ENCODE data around the gene FAM118B. TPM values are rescaled to one million over a fixed set of nuclear protein-coding genes. Genes with fewer than 3 reads are reported as not detected.
A peak's percentile ranks its signal among the peaks of the same experiment; 100 is the strongest.

The FAM118B gene
- polyA plus RNA-seq, 1 of the 3 experiments (the other 2 are of a cell fraction), result 19.5 TPM

DNA sequence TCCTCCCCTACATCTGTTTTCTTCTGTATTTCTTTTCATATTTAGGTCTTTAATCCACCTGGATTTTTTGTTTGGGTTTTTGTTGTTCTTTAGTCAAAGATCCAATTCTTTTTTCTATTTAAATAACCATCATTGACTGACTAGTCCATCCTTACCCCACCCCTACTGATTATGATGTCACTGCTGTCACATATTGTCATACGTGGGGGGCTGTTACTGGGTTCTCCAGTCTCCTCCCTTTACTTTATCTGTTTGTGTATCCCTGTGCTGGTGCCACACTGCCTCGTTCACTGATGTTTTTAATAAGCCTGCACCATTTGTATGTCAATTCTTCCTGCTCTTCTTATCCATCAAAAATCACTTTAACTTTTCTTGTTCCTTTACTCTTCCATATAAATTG is 85.4 kb downstream of the FAM118B start:
- TF ChIP-seq TAF1 (IDR thresholded peaks at IDR 0.05; ENCODE audit: borderline replicate concordance, low read depth, low read length), result no peak
- no peak for TF ChIP-seq SMC3 (IDR thresholded peaks at IDR 0.05; ENCODE audit: low read depth, low read length)
- TF ChIP-seq ELF1 (IDR thresholded peaks at IDR 0.05), result no peak
- no peak for TF ChIP-seq RFX5 (IDR thresholded peaks at IDR 0.05; ENCODE audit: low read length)
- TF ChIP-seq, protein P1, sequence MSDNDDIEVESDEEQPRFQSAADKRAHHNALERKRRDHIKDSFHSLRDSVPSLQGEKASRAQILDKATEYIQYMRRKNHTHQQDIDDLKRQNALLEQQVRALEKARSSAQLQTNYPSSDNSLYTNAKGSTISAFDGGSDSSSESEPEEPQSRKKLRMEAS (IDR thresholded peaks at IDR 0.05; ENCODE audit: low read depth), result no peak
- Histone ChIP-seq H3K36me3 (replicated peaks in 1 of 2; ENCODE audit: control insufficient read depth in 1 of 2, insufficient read depth in 2 of 2, low read length in 1 of 2) (peaks cover 21 to 24% of the 10 kb centered on the region in 2 experiments), H4K20me1 (ENCODE audit: insufficient read depth) (no peaks in the 10 kb centered on the region), H3K4me2 (no peak overlapping the region), H3F3A (replicated peaks; ENCODE audit: insufficient read depth) (peaks cover 7% of the 10 kb centered on the region), H3K79me2 (ENCODE audit: insufficient read depth) (peaks cover 12% of the 10 kb centered on the region; the same call in 1 of the 2 replicates), H3K9me2 (no peaks in the 10 kb centered on the region), H3K9me3 (no peaks in the 10 kb centered on the region), H3K4me3 (ENCODE audit: low read depth in 2 of 2, low read length in 1 of 2) (no peak overlapping the region), H3K4me1 (ENCODE audit: control insufficient read depth in 1 of 2, insufficient read depth in 2 of 2, low read depth in 1 of 2, low read length in 1 of 2) (peaks cover 0 to 8% of the 10 kb centered on the region in 2 experiments; a peak in 1 of 4 replicates), H2AFZ (ENCODE audit: low read depth) (no peak overlapping the region), H3K27ac (ENCODE audit: low read depth in 2 of 2, low read length in 1 of 2) (no peak overlapping the region), H3K27me3 (ENCODE audit: insufficient read depth) (no peaks in the 10 kb centered on the region), H3K9ac (no peak overlapping the region)
- no peak for DNase-seq
- ChIA-PET CTCF (no interaction called here), POLR2A (no interaction called here)
- 76% methylated on average over 2 of the region's 2 CpGs for WGBS (ENCODE audit: low lambda C conversion rate)

DNA sequence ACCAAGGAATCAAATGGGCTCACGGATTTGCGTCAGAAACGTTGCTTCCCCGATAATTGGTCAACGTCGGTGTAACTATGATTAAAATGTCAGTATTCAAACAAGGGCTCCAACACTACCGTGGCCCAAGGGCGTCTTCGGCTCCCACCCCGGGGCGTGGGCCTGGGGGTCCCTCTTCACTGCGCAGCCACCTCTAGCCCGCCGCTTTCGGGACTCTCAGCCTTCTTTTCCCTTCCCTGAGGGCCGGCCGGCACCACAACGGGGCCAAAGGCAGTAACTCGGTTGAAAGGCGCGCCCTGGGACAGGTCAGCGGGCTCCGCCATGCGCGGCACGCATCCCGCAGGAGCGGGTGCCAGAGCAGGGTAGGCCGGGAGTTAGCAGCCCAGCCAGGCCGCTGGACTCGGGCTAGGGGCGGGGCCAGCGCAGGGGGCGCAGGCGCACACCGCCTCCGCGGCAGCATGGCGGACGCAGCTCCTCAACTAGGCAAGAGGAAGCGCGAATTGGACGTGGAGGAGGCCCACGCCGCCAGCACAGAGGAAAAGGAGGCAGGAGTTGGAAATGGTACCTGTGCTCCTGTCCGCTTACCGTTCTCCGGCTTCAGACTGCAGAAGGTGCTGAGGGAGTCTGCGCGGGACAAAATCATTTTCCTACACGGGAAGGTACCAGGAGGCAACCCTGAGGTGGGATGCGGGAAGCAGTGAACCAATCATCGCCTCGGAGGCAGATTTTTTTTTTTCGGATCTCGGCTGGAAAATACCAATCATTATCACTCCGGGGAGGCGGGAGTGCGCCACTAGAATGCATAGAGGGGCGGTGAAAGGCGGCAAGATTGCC is 92.3 kb downstream of the FAM118B start, which contains the start of gene DCPS:
TSS of gene DCPS (plus strand) at position 438 of the 834 bp plus-strand sequence. CDS start at position 459, 21 bp downstream.
- Histone ChIP-seq H3K9ac (peak within 1 kb of the TSS; percentile 97), H3K4me3 (ENCODE audit: low read depth in 2 of 2, low read length in 1 of 2) (peak within 1 kb of the TSS; percentile 63 to 72), H3K36me3 (replicated peaks in 1 of 2; ENCODE audit: control insufficient read depth in 1 of 2, insufficient read depth in 2 of 2, low read length in 1 of 2) (peaks cover 0 to 5% of the 10 kb centered on the region in 2 experiments), H4K20me1 (ENCODE audit: insufficient read depth) (no peaks in the 10 kb centered on the region), H3K27ac (ENCODE audit: low read depth in 2 of 2, low read length in 1 of 2) (peak within 1 kb of the TSS; percentile 92 to 94), H3F3A (replicated peaks; ENCODE audit: insufficient read depth) (peaks cover 19% of the 10 kb centered on the region), H3K9me2 (no peaks in the 10 kb centered on the region), H3K79me2 (ENCODE audit: insufficient read depth) (peaks cover 39% of the 10 kb centered on the region), H3K27me3 (ENCODE audit: insufficient read depth) (no peaks in the 10 kb centered on the region), H2AFZ (ENCODE audit: low read depth) (peak within 1 kb of the TSS; percentile 85), H3K4me2 (peak within 1 kb of the TSS; percentile 82), H3K9me3 (no peaks in the 10 kb centered on the region), H3K4me1 (ENCODE audit: control insufficient read depth in 1 of 2, insufficient read depth in 2 of 2, low read depth in 1 of 2, low read length in 1 of 2) (peaks cover 0 to 9% of the 10 kb centered on the region in 2 experiments; a peak in 2 of 4 replicates)
- DNase-seq, result peak; percentile 98
- 2% methylated on average over 26 of the region's 61 CpGs for WGBS (ENCODE audit: low lambda C conversion rate)
- ChIA-PET CTCF (interaction anchor here (0.7 to 10.0 kb wide), 2 partner anchors 137 to 180 kb away, joined by 3 to 172 read pairs; no protein-coding TSS in a partner anchor), POLR2A (interaction anchor here (0.6 to 1.2 kb wide), 8 partner anchors 13 to 1711 kb away, joined by 3 to 7 read pairs (median 3); partner anchors contain the start of genes FOXRED1, SRPRA and TIRAP)
- TF ChIP-seq TEAD4 (IDR thresholded peaks at IDR 0.05; ENCODE audit: borderline replicate concordance, insufficient read depth) (0 out of 2 replicates have a peak, but pooled peaks have one; percentile 19), TAF1 (IDR thresholded peaks at IDR 0.05; ENCODE audit: borderline replicate concordance, low read depth, low read length) (peak; percentile 91), ELF1 (IDR thresholded peaks at IDR 0.05) (no peak), RCOR1 (IDR thresholded peaks at IDR 0.05; ENCODE audit: low read length) (0 out of 2 replicates have a peak, but pooled peaks have one; percentile 1), FOXJ3 (CRISPR knock-in tag; IDR thresholded peaks at IDR 0.05) (peak; percentile 41; the same call in 1 of the 2 replicates), RFX5 (IDR thresholded peaks at IDR 0.05; ENCODE audit: low read length) (peak; percentile 53), FOSL2 (IDR thresholded peaks at IDR 0.05; ENCODE audit: borderline replicate concordance, low read depth) (no peak), RXRA (IDR thresholded peaks at IDR 0.05; ENCODE audit: borderline replicate concordance, low read depth) (no peak), NRF1 (IDR thresholded peaks at IDR 0.05; ENCODE audit: low read depth, low read length) (peak; percentile 82), SIN3A (IDR thresholded peaks at IDR 0.05; ENCODE audit: borderline replicate concordance, low read depth, low read length) (peak; percentile 77; the same call in 1 of the 2 replicates), JUND (IDR thresholded peaks at IDR 0.05) (no peak), EP300 (IDR thresholded peaks at IDR 0.05; ENCODE audit: borderline replicate concordance in 1 of 2, low read depth in 1 of 2, low read length in 1 of 2) (no peak; a peak in 1 of 4 replicates), NFIC (IDR thresholded peaks at IDR 0.05; ENCODE audit: borderline replicate concordance) (peak; percentile 57; the same call in 1 of the 2 replicates)
- TF ChIP-seq, protein P2, sequence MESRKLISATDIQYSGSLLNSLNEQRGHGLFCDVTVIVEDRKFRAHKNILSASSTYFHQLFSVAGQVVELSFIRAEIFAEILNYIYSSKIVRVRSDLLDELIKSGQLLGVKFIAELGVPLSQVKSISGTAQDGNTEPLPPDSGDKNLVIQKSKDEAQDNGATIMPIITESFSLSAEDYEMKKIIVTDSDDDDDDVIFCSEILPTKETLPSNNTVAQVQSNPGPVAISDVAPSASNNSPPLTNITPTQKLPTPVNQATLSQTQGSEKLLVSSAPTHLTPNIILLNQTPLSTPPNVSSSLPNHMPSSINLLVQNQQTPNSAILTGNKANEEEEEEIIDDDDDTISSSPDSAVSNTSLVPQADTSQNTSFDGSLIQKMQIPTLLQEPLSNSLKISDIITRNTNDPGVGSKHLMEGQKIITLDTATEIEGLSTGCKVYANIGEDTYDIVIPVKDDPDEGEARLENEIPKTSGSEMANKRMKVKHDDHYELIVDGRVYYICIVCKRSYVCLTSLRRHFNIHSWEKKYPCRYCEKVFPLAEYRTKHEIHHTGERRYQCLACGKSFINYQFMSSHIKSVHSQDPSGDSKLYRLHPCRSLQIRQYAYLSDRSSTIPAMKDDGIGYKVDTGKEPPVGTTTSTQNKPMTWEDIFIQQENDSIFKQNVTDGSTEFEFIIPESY (IDR thresholded peaks at IDR 0.05; ENCODE audit: borderline replicate concordance, low read depth), result 0 out of 2 replicates have a peak, but pooled peaks have one; percentile 11
- TF ChIP-seq, protein P1 (IDR thresholded peaks at IDR 0.05; ENCODE audit: low read depth), result peak; percentile 87
- TF ChIP-seq, protein P3, sequence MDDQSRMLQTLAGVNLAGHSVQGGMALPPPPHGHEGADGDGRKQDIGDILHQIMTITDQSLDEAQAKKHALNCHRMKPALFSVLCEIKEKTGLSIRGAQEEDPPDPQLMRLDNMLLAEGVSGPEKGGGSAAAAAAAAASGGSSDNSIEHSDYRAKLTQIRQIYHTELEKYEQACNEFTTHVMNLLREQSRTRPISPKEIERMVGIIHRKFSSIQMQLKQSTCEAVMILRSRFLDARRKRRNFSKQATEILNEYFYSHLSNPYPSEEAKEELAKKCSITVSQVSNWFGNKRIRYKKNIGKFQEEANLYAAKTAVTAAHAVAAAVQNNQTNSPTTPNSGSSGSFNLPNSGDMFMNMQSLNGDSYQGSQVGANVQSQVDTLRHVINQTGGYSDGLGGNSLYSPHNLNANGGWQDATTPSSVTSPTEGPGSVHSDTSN (IDR thresholded peaks at IDR 0.05), result no peak
